Caco-2 (cell line): ENCODE results near the gene XPA. TPM values are rescaled to one million over a fixed set of nuclear protein-coding genes. Genes with fewer than 3 reads are reported as not detected.
"Not testable (repeated sequence)": the region's sequence is repeated elsewhere in the genome, so short reads cannot be mapped to it uniquely, and the experiment has no call there.

Source experiments
- Bru-seq: library from RNA; stranded (reverse); fragments of 400-500 nt; gene quantifications from one replicate; lab custom pipeline; 2021; lab: Mats Ljungman, UMichigan
- BruChase-seq, 2 experiments: library from RNA; stranded (reverse); fragments of 400-500 nt; gene quantifications; one replicate each; lab custom pipeline; 2021; lab: Mats Ljungman, UMichigan
- BruUV-seq: library from RNA; stranded (reverse); fragments of 400-500 nt; replicated peaks from 2 replicates; lab custom pipeline; 2021; lab: Mats Ljungman, UMichigan
- CTCF ChIA-PET: fragments of 300-600 bp; sonication (Branson Sonifier 250); formaldehyde crosslinking; loops from one replicate; lab custom pipeline; 2022; ENCODE audit warnings: antibody characterized with exemption; lab: Charles Lee
- POLR2A ChIA-PET: fragments of 300-600 bp; sonication (Branson Sonifier 250); formaldehyde crosslinking; loops from one replicate; lab custom pipeline; 2022; ENCODE audit warnings: antibody characterized with exemption; lab: Charles Lee
- DNase-seq, 2 experiments: peaks; one replicate each; pipeline versions ENCODE4 v3.0.0 to v3.0.0-alpha.2; 2020 to 2022
- H3K27me3 ChIP-seq: replicated peaks from 2 replicates; pipeline ENCODE4 v1.6.0; 2011; ENCODE audit warnings: low read length; ENCODE audit not compliant: control insufficient read depth, insufficient read depth
- H3K36me3 ChIP-seq: 2 replicates; pipeline ENCODE4 v1.5.1; 2011; ENCODE audit warnings: low read length; ENCODE audit not compliant: control insufficient read depth, insufficient read depth
- H3K4me1 ChIP-seq: fragments of 250-450 bp; sonication (Bioruptor Pico); 2 replicates; pipeline ENCODE4 v1.5.1; 2020; ENCODE audit warnings: mild to moderate bottlenecking
- H3K4me3 ChIP-seq: 2 replicates; pipeline ENCODE4 v1.5.1; 2011; ENCODE audit warnings: low read depth, mild to moderate bottlenecking, control low read depth, low read length
- H3K9me3 ChIP-seq: fragments of 250-450 bp; sonication (Bioruptor Pico); 2 replicates; pipeline ENCODE4 v1.5.1; 2020; ENCODE audit warnings: mild to moderate bottlenecking, moderate library complexity
- H3K27ac Mint-ChIP-seq: one replicate; pipeline ENCODE4 v1.8.0; 2022; ENCODE audit warnings: mixed read lengths; ENCODE audit not compliant: unreplicated experiment
- H3K27me3 Mint-ChIP-seq: one replicate; pipeline ENCODE4 v1.8.0; 2022; ENCODE audit warnings: mixed read lengths; ENCODE audit not compliant: insufficient read depth, unreplicated experiment
- H3K36me3 Mint-ChIP-seq: one replicate; pipeline ENCODE4 v1.8.0; 2022; ENCODE audit warnings: mild to moderate bottlenecking, mixed read lengths; ENCODE audit not compliant: insufficient read depth, unreplicated experiment
- H3K4me1 Mint-ChIP-seq: one replicate; pipeline ENCODE4 v1.8.0; 2022; ENCODE audit warnings: low read depth, mixed read lengths; ENCODE audit not compliant: unreplicated experiment
- H3K4me3 Mint-ChIP-seq: one replicate; pipeline ENCODE4 v1.8.0; 2022; ENCODE audit warnings: mild to moderate bottlenecking, moderate library complexity, mixed read lengths; ENCODE audit not compliant: unreplicated experiment
- H3K9me3 Mint-ChIP-seq: one replicate; pipeline ENCODE4 v1.8.0; 2022; ENCODE audit warnings: mixed read lengths; ENCODE audit not compliant: unreplicated experiment
- intact Hi-C: fragments of 100-400 bp; cut with micrococcal nuclease; formaldehyde crosslinking; loops from one replicate; pipeline ENCODE4 v1.10.0; 2022; ENCODE audit not compliant: unreplicated experiment
- long read RNA-seq: library from polyadenylated mRNA; stranded (forward); transcript quantifications from one replicate; pipeline ENCODE4 v2.0.0, GENCODE V29; 2022
- total RNA-seq: library from RNA; stranded (reverse); gene quantifications from 2 replicates; pipeline ENCODE4 v1.2.3, GENCODE V29; 2022
- TF ChIP-seq, protein P1 (sequence below), 2 experiments: fragments of 200-600 bp in 1 of 2; IDR thresholded peaks; 1 replicate in 1 of 2; 2 replicates in 1 of 2; pipeline versions ENCODE4 v1.5.1 to v1.8.0; 2011 to 2022; ENCODE audit warnings: antibody characterized with exemption in 1 of 2, control low read depth in 1 of 2, inconsistent platforms in 1 of 2, low read depth in 1 of 2, low read length in 1 of 2, mild to moderate bottlenecking in 1 of 2, moderate library complexity in 1 of 2; ENCODE audit not compliant: insufficient read depth in 1 of 2, severe bottlenecking in 1 of 2, unreplicated experiment in 1 of 2

XPA gene
- total RNA-seq (15.6 and 18.8 TPM in 2 replicates), Bru-seq, nascent RNA (percentile 91 among the genes with signal in this experiment), BruChase-seq, experiment 1, labeled RNA remaining after a 2-hour chase (percentile 80 among the genes with signal in this experiment), BruChase-seq, experiment 2, labeled RNA remaining after a 6-hour chase (percentile 68 among the genes with signal in this experiment)
- long read RNA-seq, transcript XPA-201 (6 exons, 1,417 nt), result major isoform, 61 of 76 reads
- long read RNA-seq, partial matches to known transcripts, result 2 of 76 reads
- long read RNA-seq, other reads (novel, unspliced or antisense), result 11 of 76 reads

DNA sequence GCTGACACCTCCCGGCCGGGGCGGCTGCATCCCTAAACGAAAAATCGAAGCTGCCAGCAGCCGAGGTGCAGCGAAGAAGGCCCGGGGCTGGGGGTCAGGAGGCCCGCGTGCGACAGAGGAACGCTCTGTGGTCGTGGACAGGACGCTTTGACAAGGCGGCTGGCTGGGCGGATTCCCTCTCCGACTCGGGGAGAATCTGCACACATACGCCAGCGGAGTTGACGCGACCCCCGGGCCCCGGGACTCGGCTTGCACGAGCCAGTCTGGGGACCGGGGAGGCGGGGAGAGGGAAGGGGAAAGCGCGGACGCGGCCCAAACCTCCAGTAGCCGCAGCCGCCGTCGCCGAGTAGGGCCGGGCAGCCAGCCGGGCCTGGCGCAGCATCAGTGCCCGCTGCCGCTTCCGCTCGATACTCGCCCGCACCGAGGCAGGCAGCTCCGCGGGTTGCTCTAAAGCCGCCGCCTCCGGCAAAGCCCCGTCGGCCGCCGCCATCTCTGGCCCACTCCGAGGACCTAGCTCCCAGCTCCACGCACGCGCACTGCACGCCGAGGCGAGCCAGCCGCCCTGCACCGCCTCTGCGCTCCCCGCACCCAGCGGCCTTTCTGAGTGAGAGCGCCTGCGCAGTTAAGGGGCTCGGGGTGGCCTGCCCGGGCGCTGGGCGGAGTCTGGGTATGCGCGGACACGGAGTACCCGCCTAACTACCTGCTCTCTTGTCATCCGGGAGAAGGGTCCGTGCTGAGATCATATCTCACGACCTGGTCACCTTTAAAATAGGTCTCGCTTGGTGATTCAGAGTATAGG, at the start of gene XPA:
Gene XPA, minus strand, starts transcription at position 538 of the 799 bp plus-strand sequence. Its CDS starts 48 bp downstream, at position 490.
- peak within 1 kb of the TSS; percentile 66 for H3K4me3 ChIP-seq
- no peaks in the 10 kb centered on the region for H3K9me3 ChIP-seq
- Mint-ChIP-seq H3K27me3 (no peaks in the 10 kb centered on the region), H3K36me3 (peaks cover 9% of the 10 kb centered on the region), H3K4me3 (peak within 1 kb of the TSS; percentile 78), H3K4me1 (peaks cover 41% of the 10 kb centered on the region), H3K9me3 (no peaks in the 10 kb centered on the region), H3K27ac (peak within 1 kb of the TSS; percentile 68)
- intact Hi-C loops, result loop anchor here (2.0 to 5.0 kb wide), 2 partner anchors 64 to 205 kb away; partner anchors contain the start of genes NCBP1 and TSTD2
- no peaks in the 10 kb centered on the region for H3K36me3 ChIP-seq
- H3K27me3 ChIP-seq, result no peaks in the 10 kb centered on the region
- ChIA-PET CTCF (interaction anchor here (0.6 to 1.5 kb wide), 7 partner anchors 17 to 204 kb away, joined by 3 to 4 read pairs (median 3); partner anchors contain the start of gene TSTD2), POLR2A (interaction anchor here (0.5 to 1.8 kb wide), 11 partner anchors 12 to 1111 kb away, joined by 3 to 12 read pairs (median 4); partner anchors contain the start of genes ANP32B, NCBP1, TRMO and TSTD2)
- peak; percentile 98 for DNase-seq
- BruUV-seq, result no TSS peak
- TF ChIP-seq, protein P1, sequence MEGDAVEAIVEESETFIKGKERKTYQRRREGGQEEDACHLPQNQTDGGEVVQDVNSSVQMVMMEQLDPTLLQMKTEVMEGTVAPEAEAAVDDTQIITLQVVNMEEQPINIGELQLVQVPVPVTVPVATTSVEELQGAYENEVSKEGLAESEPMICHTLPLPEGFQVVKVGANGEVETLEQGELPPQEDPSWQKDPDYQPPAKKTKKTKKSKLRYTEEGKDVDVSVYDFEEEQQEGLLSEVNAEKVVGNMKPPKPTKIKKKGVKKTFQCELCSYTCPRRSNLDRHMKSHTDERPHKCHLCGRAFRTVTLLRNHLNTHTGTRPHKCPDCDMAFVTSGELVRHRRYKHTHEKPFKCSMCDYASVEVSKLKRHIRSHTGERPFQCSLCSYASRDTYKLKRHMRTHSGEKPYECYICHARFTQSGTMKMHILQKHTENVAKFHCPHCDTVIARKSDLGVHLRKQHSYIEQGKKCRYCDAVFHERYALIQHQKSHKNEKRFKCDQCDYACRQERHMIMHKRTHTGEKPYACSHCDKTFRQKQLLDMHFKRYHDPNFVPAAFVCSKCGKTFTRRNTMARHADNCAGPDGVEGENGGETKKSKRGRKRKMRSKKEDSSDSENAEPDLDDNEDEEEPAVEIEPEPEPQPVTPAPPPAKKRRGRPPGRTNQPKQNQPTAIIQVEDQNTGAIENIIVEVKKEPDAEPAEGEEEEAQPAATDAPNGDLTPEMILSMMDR (IDR thresholded peaks at IDR 0.05; ENCODE audit: insufficient read depth in 1 of 2, low read depth in 1 of 2, low read length in 1 of 2, severe bottlenecking in 1 of 2, unreplicated experiment in 1 of 2), result no peak
- peaks cover 14% of the 10 kb centered on the region; the same call in 1 of the 2 replicates for H3K4me1 ChIP-seq

DNA sequence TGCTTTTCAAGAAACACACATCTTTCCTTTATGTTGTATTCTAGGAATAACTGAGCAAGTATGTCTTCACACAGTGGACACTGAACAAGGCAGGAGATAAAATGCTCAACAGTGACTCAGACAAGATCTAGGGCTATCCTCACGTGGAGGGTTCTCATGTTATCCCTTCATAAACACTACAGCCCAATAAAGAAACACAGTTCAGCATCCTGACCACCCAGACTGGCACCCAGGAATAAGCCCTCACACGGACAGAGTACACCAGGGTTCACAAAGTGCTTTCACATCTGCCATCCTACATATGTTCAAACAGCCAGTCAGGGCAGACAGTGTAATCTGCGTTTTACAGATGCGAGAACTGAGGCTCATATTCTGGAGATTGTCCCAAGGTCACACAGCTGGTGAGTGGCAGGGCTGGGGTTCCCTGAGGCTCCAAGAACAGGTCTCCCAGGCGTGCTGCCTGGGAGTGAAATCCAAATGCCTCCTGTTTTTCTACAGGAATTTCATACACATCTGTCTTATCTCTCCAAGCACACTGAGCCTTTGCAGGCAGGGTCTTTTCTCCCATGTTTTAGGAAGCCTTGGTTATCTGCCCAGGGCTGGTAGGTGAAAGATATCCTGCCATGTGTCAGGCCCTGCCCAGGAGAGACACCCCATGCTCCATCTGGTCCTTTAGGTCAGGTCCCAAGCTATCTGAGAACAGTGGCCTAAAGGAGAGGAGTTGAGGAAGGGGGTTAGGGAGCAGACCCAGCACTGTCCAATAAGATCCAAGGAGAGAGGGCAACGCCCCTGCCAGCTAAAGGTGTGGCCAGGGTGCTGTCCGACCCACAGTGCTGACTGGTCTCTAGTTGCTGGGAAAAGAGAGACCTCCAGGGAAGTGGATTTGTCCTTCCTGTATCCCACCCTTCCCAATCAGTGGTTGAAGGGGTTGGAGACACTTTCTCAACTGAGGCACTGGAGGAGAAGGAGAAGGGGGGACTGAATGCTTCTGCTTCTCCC, 47.9 kb upstream of the XPA start:
- intact Hi-C loops, result no loop called here
- H3K4me3 Mint-ChIP-seq, result no peak overlapping the region
- peak in 1 of 2 experiments; percentile 53 for DNase-seq
- no peaks in the 10 kb centered on the region for H3K27me3 ChIP-seq
- H3K36me3 ChIP-seq, result no peaks in the 10 kb centered on the region
- H3K9me3 Mint-ChIP-seq, result peaks cover 11% of the 10 kb centered on the region
- H3K27me3 Mint-ChIP-seq, result no peaks in the 10 kb centered on the region
- H3K9me3 ChIP-seq, result peaks cover 7% of the 10 kb centered on the region; the same call in 1 of the 2 replicates
- ChIA-PET POLR2A (no interaction called here), CTCF (no interaction called here)
- peaks cover 19% of the 10 kb centered on the region for H3K36me3 Mint-ChIP-seq
- TF ChIP-seq, protein P1 (IDR thresholded peaks at IDR 0.05; ENCODE audit: insufficient read depth in 1 of 2, low read depth in 1 of 2, low read length in 1 of 2, severe bottlenecking in 1 of 2, unreplicated experiment in 1 of 2), result no peak
- H3K4me3 ChIP-seq, result no peak overlapping the region
- H3K27ac Mint-ChIP-seq, result peak overlapping the region; percentile 85
- peaks cover 51% of the 10 kb centered on the region for H3K4me1 Mint-ChIP-seq
- BruUV-seq, result no TSS peak
- H3K4me1 ChIP-seq, result peaks cover 57% of the 10 kb centered on the region

DNA sequence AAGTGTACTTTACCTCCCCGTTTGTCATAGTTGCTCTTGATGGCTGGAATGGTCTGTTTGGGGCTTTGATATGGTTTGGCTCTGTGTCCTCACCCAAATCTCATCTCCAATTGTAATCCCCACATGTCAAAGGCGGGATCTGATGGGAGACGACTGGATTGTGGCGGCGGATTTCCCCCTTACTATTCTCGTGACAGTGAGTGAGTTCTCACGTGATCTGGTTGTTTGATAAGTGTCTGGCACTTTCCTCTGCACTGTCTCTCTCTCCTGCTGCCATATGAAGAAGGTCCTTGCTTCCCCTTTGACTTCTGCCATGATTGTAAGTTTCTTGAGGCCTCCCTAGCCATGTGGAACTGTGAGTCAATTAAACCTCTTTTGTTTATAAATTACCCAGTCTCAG, 46.9 kb upstream of the XPA start:
- BruUV-seq, H3K9me3 ChIP-seq, H3K4me3 Mint-ChIP-seq, H3K4me3 ChIP-seq, H3K36me3 ChIP-seq, CTCF ChIA-PET, H3K27me3 ChIP-seq, intact Hi-C loops, DNase-seq, POLR2A ChIA-PET, H3K27me3 Mint-ChIP-seq, H3K27ac Mint-ChIP-seq: not testable (repeated sequence)
- peaks cover 47% of the 10 kb centered on the region for H3K4me1 ChIP-seq
- H3K9me3 Mint-ChIP-seq, result peaks cover 11% of the 10 kb centered on the region
- peaks cover 19% of the 10 kb centered on the region for H3K36me3 Mint-ChIP-seq
- peaks cover 41% of the 10 kb centered on the region for H3K4me1 Mint-ChIP-seq
